ENCODE data around the gene ATG9A. TPM values are rescaled to one million over a fixed set of nuclear protein-coding genes. Genes with fewer than 3 reads are reported as not detected.

The ATG9A gene
- total RNA-seq, 1 donor from 2014 or later, result 59.0 TPM

DNA sequence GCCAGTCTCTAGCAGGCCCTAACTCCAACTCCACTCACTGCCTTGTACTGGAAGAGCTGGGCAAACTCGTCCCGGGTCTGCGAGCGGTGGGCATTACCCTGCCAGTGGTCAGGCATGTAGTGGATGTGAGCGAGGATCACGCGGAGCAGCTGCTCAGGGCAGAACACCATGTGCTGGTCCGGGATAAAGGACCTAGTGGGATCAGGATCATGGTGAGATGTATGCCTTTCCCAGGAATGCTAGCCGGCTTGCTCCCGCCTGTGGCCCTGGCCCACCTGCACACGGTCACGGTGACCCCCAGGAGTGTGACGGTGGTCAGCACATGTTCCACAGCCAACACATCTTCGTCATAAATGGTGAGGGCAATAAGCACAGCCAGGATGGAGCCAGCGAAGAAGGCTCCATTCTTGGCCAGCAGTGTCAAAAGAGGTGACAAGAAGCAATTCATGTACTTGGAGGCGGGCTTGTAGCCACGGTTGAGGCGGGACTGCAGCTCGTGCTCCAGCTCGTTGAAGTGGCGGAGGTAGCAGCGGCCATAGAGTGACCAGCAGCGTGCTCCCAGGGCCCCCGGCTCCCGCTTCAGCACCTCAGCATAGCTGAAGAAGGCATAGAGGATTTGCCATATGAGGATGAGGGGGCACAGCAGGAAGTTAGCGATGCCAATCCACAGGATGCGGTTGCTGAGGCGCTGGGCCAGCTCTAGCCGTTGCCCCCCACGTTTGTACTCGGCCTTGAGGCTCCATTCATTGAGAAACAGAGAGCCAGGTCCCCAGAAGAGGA lies 5.4 kb downstream of the ATG9A start:
- DNase-seq (ENCODE audit: low spot score), result no peak

DNA sequence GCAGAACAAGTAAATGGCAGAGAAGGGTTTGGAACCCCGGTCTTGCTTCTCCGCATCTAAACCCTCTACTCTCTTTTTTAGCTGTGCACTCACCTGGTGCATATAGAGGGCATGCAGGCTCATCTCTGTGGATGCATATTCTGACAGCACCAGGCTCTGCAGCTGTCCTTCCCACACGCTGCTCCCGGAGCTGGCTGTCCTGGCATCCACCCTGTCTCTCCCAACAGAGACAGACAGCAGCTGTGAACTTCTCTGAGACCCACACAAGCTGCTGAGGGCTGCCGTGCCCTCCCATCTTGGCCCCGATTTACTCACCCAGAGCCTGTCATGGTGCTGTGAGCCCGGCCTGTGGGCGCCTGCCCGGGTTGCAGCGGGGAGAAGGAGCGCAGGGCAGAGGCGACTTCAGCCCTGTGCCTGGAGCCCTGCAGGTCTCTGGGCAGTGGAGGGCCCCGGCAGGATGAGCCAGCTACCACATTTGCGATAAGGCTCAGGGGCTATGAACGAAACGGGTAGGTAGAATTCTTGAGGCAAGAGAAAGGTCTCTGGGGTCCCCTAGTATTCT lies 7.4 kb downstream of the ATG9A start:
- no peak for DNase-seq (ENCODE audit: low spot score)

DNA sequence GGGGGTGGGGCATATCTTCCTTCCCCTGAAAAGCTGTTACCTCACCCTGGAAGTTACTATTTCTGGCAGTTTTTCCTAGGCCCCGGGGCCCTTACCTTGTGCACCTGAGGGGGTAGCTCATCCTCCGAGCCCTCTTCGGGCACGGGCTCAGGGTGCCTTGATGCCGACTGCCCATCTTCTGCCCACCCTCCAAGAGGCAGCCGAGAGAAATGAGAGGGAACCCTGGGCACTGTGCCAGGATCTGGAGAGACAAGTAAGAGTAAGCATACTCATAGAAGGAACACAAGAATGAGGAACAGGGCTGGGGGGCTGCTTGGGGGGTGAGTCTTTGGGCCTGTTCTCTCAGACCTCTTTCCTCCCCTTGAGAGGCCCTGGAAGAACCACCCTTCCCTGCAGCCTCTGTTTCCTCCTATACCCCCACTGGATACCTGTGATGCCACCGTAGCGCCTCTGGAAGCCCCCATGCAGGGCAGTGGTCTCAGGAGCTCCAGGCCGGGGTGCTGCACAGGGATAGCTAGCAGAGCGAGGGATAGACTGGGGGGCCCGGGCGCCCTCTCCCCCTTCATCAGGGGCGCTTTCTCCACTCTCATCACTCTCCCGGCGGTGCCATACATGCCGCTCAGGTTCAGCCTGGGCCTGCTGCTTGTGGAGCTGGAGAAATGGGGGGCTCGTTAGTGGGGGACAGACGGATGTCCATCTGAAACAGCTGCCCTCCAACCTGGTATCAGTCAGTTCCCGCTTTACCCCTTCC lies 8.6 kb downstream of the ATG9A start:
- no peak for DNase-seq (ENCODE audit: low spot score)

DNA sequence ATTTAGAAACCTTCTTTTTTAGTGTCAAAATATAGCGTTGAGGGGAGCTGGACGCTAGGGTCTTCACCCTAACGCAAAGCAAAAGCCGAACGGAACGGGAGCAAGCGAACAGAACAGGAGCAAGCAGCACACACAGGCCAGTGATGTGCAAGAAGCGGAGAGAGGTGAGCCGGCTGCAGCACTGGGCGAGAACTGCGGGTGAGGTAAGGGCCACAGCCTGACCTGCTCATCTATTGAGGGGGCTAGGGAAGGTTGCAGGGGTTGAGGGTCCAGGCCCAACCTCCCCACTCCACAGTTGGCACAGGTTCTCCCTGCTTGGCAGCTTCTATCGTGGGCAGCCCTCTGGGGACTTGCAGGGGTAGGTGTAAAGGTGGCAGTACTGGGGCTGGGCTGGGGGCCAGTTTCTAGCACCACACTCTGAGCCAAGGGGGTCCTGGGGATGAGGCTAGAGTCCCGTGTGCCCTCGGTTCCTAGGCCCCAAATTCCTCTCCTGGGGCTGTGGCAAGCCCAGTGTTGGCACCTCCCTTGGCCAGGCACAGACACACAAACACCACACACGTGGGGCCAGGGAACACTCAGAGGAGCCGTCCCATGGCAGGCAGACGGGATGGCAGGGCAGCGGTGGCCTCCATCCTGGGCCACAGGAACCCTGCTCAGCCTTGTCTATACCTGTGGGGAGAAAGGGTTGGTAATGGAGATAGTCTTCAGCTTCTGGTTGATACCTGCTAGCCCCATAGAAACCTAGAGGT lies 9.5 kb downstream of the ATG9A start:
- no peak for DNase-seq (ENCODE audit: low spot score)

DNA sequence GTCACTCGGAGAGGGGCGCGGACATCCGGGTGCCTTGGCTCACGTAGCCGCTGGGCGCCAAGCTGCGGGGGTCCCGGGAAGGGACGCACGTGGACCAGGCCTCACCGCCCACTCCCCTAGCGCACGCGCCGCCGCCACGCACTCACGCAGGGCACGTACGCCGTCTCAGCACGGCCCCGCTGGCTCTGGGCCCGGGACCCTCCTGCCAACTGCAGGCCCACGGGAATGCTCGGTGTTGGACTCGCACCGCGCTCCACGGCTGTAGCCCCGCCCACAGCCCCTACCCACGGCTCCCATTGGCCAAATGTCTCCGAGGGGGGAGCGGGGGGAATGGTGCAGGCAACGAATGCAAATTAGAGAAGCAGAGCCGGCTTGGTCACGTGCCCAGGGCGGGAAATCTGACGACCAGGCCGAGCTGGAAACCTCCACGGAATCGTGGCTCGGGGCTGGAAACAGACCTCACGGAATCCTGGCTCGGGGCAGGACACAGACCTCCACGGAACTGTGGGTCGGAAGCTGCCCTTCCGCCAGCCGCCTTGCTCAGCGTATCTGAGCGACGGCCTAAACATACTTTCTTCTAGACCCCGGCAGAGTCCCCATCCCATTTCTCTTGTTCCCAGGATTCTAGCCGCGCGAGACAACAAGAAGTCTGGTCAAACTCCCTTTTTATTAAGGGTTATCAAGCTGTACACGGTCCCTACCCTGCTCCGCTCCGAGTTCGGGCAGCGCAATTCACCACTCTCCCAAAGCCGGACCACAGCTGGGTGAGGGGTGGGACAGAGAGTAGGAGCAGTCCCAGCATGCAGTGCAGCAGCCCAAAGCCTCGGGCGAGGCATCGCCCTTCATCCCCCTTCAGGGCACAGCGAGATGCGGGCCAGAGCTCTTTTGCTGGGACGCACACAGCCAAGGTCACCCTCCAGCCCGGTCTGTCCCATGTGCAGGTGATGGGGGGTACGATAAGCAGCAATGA lies 10.4 kb downstream of the ATG9A start, which contains the start of gene ABCB6:
ABCB6 (minus strand) TSS at position 227 of the 970 bp plus-strand sequence. CDS start 285 bp downstream, outside the sequence.
- DNase-seq (ENCODE audit: low spot score), result peak; percentile 97

DNA sequence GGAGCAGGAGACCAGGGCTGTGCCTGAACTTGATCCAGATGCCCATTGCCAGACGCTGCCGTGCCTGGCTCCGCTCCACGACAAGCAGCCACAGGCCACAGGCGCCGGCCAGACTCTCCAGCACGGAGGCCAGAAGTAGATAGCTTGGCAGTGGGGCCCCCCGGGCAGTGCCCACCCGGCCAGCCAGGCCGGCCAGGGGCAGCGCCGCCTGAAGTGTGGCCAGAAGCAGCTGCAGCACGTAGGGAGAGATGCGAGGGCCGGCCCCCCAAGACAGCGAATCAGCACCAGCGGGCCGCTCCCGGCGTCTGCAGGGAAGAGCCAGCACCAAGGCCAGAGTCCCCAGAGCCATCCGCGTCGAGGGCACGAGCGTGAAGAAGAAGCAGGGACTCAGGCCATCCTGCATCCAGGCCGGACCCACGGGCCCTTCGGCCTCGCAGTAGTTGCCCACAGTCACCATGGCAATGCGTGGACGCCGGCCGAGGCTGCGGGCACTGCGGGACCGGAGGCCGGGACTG lies 11.2 kb downstream of the ATG9A start:
- DNase-seq (ENCODE audit: low spot score), result peak; percentile 91

DNA sequence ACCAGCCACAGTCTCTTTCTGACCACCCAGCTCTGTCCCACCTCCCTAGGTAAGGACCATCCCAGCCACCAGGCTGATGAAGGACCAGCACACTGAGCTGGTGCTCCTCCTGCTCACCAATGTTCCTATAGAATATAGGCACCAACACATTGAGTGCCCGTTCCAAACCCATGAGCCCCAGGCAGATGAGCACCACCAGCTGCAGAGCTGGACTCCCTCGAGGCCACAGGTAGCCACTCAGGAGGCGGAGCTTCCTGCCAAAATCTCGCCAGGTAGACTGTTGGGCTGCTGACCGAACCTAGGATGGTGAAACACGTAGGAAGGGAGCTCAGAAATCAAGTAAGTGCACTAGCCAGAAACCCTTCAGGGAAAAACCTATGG lies 12.9 kb downstream of the ATG9A start:
- DNase-seq (ENCODE audit: low spot score), result no peak

DNA sequence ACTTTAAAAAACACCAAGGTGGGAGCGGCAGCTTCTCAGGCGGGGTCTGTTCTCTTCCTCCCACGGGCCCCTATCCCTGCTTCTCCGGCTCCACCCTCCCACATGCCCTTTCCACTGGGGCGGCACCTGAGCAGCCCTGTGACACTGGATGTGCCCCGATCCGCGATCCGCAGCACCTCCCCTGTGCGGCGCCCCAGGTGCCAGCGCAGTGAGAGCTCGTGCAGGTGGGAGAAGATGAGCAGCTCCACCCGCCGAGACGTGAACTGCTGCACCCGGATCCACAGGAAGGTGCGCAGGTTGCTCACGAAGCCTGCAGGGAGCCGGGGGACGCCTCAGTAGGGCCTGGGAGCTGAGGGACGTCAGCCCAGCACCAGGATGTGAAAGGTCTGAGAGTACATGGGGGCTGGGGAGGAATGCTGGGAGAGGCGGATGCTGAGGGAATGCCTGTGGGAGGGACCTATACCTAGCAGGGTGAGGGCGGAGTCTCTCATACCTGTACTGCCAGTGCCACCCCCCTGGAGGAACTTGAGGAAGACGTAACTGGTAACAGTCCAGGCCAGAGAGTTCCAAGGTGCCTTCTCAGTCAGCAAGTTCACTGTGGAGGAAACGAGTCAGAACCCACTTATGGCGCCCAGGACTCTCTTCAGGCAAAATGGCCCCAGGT lies 13.4 kb downstream of the ATG9A start:
- no peak for DNase-seq (ENCODE audit: low spot score)

DNA sequence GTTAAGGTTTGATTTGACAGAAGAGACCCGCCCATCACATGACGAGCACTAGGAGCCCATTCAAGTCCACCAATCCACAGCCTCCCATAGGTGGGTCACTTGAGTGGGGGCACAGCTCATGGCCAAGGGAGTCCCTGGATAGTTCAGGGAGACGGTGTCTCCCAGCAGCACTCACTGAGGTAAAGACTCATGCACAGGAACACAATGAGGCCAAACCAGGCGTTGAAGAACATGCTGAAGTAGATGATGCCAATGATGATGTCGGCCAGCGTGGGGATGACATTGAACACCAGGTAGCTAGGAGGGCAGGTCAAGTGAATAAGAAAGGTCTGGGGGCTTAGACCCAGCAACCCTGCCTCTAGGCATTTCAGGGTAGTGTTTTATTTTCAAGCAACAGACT lies 14.7 kb downstream of the ATG9A start:
- no peak for DNase-seq (ENCODE audit: low spot score)

DNA sequence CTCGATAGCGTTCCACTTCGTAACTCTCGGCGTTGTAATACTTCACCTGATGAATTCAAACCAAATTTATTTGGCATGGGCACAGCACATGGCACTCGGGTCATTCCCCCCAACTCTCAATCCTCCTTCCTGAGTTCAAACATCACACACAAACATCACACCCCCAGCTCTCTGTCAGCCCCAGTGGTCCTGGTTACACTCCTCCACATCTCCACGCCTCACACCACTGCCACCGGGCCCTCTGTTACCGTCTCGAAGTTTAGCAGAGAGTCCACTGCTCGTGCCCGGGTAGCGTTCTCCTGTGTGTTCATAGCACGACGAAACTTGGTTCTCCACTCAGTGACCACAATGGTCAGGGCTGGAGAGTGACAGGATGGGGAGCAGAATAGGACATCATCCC lies 15.3 kb downstream of the ATG9A start:
- DNase-seq (ENCODE audit: low spot score), result no peak

DNA sequence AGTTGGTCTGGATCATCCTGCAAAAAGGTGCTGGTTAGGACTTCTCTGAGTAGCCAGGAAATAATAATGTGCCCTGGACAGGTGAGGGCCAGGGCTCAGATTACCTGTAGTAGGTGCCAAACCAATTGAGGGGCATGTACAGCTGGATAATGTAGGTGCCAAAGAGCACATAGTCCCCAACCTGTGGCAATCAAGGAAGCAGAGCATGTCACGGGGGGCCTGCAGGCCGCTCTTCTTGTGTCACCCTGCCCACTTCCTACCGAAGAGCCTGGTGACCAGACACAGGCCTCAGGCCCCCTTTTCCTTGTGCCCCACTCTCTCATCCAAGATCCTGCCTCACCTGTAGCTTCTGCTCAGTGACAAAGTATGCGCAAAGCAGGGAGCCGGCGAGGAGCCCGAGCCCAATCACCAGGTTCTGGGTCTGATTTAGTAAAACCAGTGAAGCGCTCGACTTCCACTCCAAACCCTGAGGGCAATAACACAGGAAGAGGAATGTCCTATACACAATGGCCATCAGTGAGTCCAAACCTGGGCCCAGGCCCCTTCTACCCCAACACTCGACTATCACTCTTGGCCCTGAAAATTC lies 15.9 kb downstream of the ATG9A start:
- DNase-seq (ENCODE audit: low spot score), result no peak

DNA sequence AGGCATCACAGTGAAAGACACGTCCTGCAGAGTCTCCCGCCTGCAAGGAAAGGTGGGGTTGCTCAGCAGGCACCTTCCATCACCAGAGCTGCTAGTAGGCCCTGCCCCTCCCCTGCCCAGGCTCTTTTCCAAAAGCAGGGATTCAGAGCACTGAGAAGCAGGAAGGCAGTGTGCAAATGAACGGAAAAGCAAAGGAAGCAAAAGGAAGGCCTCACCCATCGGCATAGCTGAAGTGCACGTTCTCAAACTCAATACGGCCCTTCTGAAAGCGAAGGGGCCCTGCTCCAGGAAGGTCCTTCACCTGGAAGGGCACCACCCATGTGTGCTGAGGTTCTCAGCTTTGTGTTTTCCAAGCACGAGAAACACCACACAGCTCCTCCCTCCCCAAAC lies 16.4 kb downstream of the ATG9A start:
- no peak for DNase-seq (ENCODE audit: low spot score)

DNA sequence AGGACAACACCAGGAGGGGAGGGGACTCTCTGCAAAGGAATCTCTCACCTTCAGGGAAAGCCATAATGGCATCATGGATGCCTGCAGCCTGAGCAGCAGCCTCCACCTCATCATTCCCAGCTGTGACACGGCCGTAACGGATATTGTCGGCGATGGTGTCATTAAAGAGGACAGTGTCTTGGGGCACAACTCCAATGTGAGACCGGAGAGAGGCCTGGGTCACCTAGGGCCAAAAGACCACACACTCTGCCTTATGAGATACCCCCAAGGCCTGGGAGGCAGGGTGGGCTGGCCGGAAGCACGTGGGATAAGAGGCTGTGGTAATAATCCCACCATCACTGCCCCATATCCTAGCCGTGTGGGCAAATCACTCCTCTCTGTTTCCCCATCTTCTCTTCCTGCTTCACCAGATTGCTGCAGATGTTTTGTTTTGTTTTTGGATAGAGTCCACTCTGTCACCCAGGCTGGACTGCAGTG lies 18.5 kb downstream of the ATG9A start:
- no peak for DNase-seq (ENCODE audit: low spot score)

DNA sequence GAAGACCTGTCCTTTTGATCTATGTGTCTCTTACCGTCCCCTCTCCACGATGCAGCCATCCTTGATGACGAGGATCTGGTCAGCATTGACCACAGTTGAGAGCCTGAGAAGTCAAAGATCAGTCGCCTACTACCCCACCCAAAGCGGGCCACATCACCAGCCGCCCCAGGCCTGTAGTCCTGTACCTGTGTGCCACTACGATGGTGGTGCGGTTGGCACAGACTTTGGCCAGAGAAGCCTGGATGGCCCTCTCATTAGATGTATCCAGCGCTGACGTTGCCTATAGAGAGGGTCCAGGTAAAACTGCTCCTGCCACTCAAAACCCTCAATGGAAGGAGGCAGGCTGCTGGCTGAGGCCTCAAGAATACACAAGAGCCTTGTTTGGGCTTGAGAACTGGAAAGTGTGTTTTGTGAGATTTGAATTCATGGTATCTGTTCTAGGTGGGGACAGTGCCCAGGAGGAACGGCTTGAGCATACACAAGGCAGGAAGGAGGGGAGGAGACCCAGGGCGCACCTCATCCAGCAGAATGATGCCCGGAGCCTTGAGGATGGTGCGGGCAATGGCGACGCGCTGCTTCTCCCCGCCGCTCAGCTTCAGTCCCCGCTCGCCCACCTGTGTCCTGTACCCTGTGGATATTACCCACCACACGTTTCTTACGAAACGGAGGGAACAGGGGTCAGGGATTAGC lies 19.1 kb downstream of the ATG9A start:
- DNase-seq (ENCODE audit: low spot score), result no peak

DNA sequence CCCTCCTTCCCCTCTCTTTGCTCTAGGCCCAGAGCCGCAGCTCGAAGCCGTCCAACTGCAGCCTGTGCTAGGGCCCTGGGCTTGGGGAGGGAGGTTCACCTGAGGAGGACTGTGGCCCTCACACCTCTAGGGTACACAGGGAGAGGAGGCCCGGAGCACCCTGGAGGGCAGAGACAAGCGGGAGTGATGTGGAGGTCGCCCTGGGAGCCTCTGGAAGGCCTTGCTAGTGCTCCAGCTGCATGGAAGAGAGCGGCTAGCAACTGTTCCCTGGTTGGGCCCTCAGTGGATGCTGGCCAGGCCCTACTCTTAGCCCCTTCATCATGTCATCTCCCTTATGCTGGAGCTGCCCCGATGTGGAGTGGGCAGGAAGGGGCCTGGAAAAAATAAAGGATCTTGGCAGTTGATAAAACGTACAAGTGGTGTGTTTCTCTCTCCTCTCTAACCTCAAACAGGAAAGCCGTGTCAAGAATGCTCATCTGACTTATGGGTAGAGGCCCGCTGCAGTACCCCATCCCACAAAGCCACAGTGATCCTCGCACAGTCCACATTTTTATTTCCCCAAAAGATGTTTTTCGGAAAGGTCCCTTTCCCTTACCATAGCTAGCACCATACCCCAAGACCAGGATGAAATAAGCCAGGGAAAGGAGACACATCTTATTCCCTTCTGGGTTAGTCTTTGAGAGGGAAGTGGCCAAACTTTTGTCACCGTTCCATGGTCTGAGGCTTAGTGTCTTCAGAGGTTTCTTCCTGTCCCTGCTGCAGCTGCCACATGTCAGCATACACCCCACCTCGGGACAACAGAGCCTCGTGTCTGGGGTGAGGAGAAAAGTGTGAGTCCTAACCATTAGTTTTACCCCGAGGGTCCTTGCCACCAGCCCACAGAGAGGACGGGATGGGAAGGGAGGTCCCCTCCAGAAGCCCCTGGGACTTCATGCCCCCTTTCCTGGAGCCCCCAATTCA lies 19.9 kb downstream of the ATG9A start:
- DNase-seq (ENCODE audit: low spot score), result no peak

DNA sequence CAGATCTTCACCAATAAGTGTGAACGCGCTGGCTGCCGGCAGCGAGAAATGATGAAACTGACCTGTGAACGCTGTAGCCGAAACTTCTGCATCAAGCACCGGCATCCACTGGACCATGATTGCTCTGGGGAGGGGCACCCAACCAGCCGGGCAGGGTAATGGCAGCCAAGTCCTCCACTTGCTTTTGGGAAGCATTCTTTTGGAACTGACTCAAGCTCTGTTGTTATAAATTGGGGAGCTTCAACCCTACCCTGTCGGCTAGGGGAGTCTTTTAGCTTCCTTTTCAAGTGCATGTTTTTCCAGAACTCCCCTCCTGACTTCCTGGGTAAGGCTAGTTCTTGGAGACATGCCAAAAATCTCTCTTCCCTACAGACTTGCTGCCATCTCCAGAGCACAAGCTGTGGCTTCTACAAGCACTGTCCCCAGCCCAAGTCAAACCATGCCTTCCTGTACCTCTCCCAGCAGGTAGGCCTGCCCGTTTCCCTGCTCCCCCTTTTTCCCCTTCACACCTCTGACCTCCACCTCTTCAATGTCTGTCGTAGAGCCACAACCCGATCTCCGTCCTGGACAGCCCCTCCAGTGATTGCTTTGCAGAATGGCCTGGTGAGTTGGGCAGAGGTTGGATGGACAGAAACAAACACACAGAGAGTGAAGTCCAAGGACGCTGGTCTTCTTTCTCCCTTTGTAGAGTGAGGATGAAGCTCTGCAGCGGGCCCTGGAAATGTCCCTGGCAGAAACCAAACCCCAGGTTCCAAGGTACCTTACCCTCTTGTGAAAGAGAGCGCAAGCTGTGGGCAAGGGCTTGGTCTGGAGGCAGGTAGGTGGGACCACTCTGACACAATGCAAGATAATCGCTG lies 21.3 kb downstream of the ATG9A start:
- DNase-seq (ENCODE audit: low spot score), result no peak

Data from mesenteric fat pad (tissue), 1 donor.